Aorta (tissue), 5 donors: ENCODE results near the gene PPP1R12B. TPM values are rescaled to one million over a fixed set of nuclear protein-coding genes. Genes with fewer than 3 reads are reported as not detected.
"Not testable (repeated sequence)": the region's sequence is repeated elsewhere in the genome, so short reads cannot be mapped to it uniquely, and the experiment has no call there.

Experiments
- ATAC-seq: fragments of 200-7000 bp; cut with Tn5 transposase; one replicate; pipeline ENCODE4 v1.9.1; 2022; ENCODE audit warnings: moderate library complexity; ENCODE audit not compliant: low FRiP score
- DNase-seq, 2 donors: peaks; one replicate each; pipeline ENCODE4 v3.0.0-alpha.2; 2020
- H3K27ac ChIP-seq, 2 donors: one replicate each; pipeline ENCODE4 v1.5.1; 2013; ENCODE audit warnings: low read length in 2 of 2, mild to moderate bottlenecking in 2 of 2, moderate library complexity in 2 of 2, control low read depth in 1 of 2, inconsistent platforms in 1 of 2, low read depth in 1 of 2
- H3K27me3 ChIP-seq, 2 donors: one replicate each; pipeline ENCODE4 v1.6.1; 2013; ENCODE audit warnings: control low read depth in 1 of 2, low read length in 1 of 2, mild to moderate bottlenecking in 1 of 2, moderate library complexity in 1 of 2; ENCODE audit not compliant: insufficient read depth in 2 of 2, control insufficient read depth in 1 of 2
- H3K36me3 ChIP-seq, 2 donors: one replicate each; pipeline ENCODE4 v1.6.1; 2013; ENCODE audit warnings: control low read depth in 1 of 2, low read length in 1 of 2, mild to moderate bottlenecking in 1 of 2; ENCODE audit not compliant: insufficient read depth in 2 of 2, control insufficient read depth in 1 of 2
- H3K4me1 ChIP-seq, 2 donors: one replicate each; pipeline ENCODE4 v1.6.1; 2013; ENCODE audit warnings: low read length in 2 of 2, control low read depth in 1 of 2, mild to moderate bottlenecking in 1 of 2, moderate library complexity in 1 of 2; ENCODE audit not compliant: insufficient read depth in 2 of 2, control insufficient read depth in 1 of 2
- H3K4me3 ChIP-seq, 2 donors: one replicate each; pipeline ENCODE4 v1.5.1; 2013; ENCODE audit warnings: low read length in 2 of 2, control low read depth in 1 of 2, mild to moderate bottlenecking in 1 of 2
- H3K9me3 ChIP-seq: one replicate; pipeline ENCODE4 v1.6.1; 2013; ENCODE audit warnings: mild to moderate bottlenecking, low read length; ENCODE audit not compliant: control insufficient read depth
- WGBS, 2 donors: extraction: QIAGEN DNeasy Blood & Tissue Kit; methylation state at CpG; one replicate each; pipeline ENCODE4 v1.1.7; 2013; 5-methylcytosine and 5-hydroxymethylcytosine counted together
- intact Hi-C, 2 donors: fragments of 100-400 bp; cut with DNase I; formaldehyde crosslinking; loops; one replicate each; pipeline versions ENCODE4 v1.14.2 to v1.15.0; 2022
- polyA plus RNA-seq, 2 donors: library from polyadenylated mRNA; stranded (reverse); fragments of 200-250 nt; gene quantifications; one replicate each; pipeline ENCODE4 v1.2.3, GENCODE V29; 2013
- total RNA-seq, 2 donors: library from RNA; stranded (reverse); fragmentation: NEBNext Ultra II Directional; extraction: Animal tissue kit (Norgen Biotek cat#: 25700); gene quantifications; one replicate each; pipeline ENCODE4 v1.2.1, GENCODE V29; 2021
- donor health status: healthy with polysubstance abuse.
- donor health status: Bipolar disorder and iron deficiency.
- donor health status: DM: no; HTN: no; CAD: no.
- donor health status: DM: no; HTN: no; CAD: no.
- donor health status: DM: yes; HTN: yes; CAD: no.

PPP1R12B gene
- total and polyA plus RNA-seq, 4 donors, result 102 to 1,102 (median 396) TPM

DNA sequence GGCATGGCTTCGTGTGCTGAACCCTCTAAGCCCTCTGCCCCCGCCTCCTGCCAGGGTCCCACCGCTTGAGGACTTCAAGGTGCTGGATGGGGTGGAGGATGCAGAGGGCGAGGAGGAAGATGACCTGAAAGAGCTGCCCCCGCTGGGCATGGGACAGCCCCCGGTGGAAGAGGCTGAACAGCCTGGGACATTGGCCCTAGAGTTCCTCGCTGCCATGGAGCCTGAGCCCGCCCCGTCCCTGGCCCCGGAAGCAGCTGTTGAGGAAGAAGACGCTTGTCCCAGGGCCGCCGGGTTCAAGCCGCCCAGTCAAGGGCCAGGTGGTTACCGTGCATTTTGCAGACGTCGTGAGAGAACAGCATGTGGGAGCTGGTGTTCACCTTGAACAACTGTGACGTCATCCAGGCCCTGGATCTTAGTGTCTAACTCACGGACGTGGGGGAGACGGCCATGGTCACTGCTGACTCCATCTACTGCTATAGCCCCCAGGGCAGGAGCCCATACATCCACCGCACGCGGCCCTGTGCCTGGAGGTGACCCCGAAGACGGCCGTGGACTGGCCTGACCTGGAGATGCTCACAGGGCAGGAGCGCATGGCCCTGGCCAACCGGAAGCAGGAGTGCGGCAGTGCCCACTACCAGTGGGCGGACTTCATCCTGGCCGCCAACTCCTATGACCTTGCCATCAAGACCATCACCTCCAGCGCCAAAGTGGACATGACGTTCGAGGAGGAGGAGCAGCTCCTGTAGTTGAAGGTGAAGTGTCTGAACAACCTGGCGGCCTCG, 90.1 kb downstream of the PPP1R12B start:
- Histone ChIP-seq H3K36me3 (peaks cover 0 to 4% of the 10 kb centered on the region in 2 donors), H3K4me3 (no peak overlapping the region), H3K27me3 (no peaks in the 10 kb centered on the region), H3K4me1 (no peaks in the 10 kb centered on the region), H3K27ac (no peak overlapping the region), H3K9me3 (no peaks in the 10 kb centered on the region)
- no peak for DNase-seq
- WGBS, 2 donors, result 97% methylated on average over 37 of the region's 37 CpGs
- intact Hi-C loops, result no loop called here
- no peak for ATAC-seq

DNA sequence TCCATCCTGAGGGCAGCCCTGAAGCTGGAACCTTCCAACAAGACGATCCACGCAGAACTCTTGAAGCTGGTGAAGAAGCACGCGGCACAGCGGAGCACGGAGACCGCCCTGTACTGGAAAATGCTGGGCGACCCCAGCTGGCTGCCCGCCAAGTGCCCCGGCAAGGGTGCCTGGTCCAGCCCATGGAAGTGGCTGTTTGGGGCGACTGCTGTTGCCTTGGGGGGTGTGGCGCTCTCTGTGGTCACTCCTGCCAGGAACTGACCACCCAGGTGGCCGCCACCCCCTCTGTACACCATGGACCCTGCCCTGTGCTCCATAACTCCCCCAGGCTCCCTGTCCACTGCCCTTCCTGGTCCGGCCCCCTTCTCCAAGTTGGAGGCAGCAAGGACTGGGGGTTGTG, 90.8 kb downstream of the PPP1R12B start:
- DNase-seq (no peak), ATAC-seq (no peak)
- Histone ChIP-seq H3K4me1 (no peaks in the 10 kb centered on the region), H3K27me3 (no peaks in the 10 kb centered on the region), H3K36me3 (peaks cover 0 to 4% of the 10 kb centered on the region in 2 donors), H3K4me3 (no peak overlapping the region), H3K27ac (no peak overlapping the region), H3K9me3 (no peaks in the 10 kb centered on the region)
- intact Hi-C loops, result no loop called here
- 94 to 95% methylated on average over 14 of the region's 14 CpGs for WGBS, 2 donors

DNA sequence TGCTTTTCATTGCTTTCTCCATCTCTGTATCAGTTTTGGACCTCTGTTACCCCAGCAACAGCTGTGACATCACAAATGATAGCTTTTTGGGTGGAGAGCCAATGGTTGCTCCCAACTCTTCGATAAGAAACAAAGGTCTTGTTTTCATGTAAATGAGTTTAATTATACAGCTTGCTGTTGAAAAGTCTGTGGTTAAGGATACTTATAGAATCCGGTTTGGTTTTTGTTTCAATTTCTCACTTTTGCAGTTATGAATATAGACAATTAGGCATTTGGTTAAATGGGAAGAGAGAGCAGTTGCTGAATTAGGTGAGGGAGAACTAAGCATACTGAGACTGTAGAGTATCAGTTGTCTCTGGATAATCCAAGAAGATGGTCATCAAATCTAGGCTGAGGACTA, 99.6 kb downstream of the PPP1R12B start:
- H3K27me3 ChIP-seq, H3K27ac ChIP-seq, H3K9me3 ChIP-seq, DNase-seq, intact Hi-C loops, H3K4me1 ChIP-seq, H3K4me3 ChIP-seq, H3K36me3 ChIP-seq, ATAC-seq: not testable (repeated sequence)
- 87 to 96% methylated on average over 2 of the region's 2 CpGs for WGBS, 2 donors

DNA sequence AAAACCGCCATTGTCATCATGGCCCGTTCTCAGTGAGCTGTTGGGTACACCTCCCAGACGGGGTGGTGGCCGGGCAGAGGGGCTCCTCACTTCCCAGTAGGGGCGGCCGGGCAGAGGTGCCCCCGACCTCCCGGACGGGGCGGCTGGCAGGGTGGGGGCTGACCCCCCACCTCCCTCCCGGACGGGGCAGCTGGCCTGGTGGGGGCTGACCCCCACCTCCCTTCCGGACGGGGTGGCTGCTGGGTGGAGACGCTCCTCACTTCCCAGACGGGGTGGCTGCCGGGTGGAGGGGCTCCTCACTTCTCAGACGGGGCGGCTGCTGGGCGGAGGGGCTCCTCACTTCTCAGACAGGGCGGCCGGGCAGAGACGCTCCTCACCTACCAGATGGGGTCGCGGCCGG, 103.1 kb downstream of the PPP1R12B start:
- H3K4me3 ChIP-seq, H3K27ac ChIP-seq, H3K4me1 ChIP-seq, H3K27me3 ChIP-seq, H3K9me3 ChIP-seq, DNase-seq, H3K36me3 ChIP-seq, ATAC-seq, intact Hi-C loops: not testable (repeated sequence)
- 97 to 99% methylated on average over 19 to 24 of the region's 26 CpGs for WGBS, 2 donors

DNA sequence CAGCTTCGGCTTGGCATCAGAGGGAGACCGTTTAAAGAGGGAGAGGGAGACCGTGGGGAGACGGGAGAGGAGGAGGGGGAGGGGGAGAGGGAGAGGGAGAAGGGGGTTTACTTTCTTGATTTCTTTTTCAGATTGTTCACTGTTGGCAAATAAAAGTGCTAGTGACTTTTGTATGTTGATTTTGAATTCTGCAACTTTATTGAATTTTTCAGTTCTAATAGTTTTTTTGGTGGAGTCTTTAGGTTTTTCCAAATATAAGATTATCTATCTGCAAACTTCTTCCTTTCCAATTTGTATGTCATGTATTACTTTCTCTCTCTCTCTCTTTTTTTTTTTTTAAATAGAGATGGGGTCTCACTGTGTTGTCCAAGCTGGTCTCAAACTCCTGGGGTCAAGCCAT, 104.0 kb downstream of the PPP1R12B start:
- DNase-seq, result no peak
- Histone ChIP-seq H3K4me1 (no peaks in the 10 kb centered on the region), H3K4me3 (no peak overlapping the region), H3K27me3 (no peaks in the 10 kb centered on the region), H3K9me3 (no peaks in the 10 kb centered on the region), H3K27ac (no peak overlapping the region), H3K36me3 (no peaks in the 10 kb centered on the region)
- intact Hi-C loops, result no loop called here
- no peak for ATAC-seq
- WGBS, 2 donors, result 88 to 95% methylated on average over 4 of the region's 4 CpGs

DNA sequence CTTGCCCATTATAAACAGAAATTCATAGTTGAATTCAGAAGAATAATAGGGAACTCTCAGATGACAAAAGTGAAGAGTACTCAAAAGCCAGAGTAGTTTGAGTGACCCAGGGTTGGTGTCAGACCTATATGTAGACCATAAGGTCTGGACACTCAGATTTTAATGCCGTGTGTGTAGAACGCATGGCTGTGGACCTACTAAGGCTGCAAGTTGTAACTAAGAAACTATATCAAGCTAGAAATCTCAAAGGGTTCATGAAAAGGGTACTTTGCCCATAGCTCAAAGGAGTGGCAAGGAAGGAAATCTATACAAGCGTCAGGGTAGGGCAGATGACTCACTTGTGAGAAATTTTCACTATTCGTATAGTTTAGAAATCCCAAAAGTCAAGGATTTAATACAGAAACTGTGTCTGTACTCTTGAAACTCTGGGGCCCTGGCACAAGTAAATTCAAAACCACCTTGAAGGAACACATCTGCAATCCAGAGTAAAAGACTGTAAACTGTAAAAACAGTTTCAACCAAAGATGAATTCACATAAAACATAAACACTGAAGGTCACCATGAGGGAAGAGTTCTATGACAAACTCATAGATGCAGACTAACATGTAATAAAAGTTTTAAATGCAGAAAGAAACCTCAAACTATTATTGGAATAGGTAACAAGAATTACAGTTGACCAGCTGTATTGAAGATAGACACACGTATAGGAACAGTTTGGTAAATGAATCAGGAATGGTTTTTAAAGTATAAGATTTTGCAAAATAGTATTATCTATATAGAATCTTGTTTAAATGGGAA, 108.1 kb downstream of the PPP1R12B start:
- 82 to 88% methylated on average over 5 of the region's 5 CpGs for WGBS, 2 donors
- H3K27me3 ChIP-seq, H3K4me3 ChIP-seq, H3K4me1 ChIP-seq, H3K36me3 ChIP-seq, H3K27ac ChIP-seq, DNase-seq, intact Hi-C loops, H3K9me3 ChIP-seq, ATAC-seq: not testable (repeated sequence)

DNA sequence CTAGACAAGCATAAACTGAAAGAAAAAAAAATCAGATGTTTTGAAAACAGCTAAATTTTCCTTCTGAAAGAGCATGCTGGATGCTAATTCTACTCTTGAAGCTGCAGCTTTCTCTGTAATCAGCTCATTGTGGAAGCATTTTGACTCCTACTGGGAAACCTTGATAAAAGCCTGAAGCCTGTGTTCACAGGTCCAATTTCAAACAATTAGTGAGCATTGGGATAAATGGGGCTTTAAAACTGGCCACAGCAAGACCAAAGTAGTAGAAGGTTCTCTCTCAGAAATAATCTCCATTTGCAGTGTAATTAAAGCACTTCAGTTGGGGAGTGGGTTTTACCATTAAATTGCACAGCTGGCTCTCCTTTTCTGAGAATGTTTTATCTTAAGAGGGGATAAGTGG, 110.2 kb downstream of the PPP1R12B start:
- H3K36me3 ChIP-seq, H3K4me1 ChIP-seq, H3K27ac ChIP-seq, H3K4me3 ChIP-seq, intact Hi-C loops, ATAC-seq, H3K9me3 ChIP-seq, H3K27me3 ChIP-seq, DNase-seq: not testable (repeated sequence)

DNA sequence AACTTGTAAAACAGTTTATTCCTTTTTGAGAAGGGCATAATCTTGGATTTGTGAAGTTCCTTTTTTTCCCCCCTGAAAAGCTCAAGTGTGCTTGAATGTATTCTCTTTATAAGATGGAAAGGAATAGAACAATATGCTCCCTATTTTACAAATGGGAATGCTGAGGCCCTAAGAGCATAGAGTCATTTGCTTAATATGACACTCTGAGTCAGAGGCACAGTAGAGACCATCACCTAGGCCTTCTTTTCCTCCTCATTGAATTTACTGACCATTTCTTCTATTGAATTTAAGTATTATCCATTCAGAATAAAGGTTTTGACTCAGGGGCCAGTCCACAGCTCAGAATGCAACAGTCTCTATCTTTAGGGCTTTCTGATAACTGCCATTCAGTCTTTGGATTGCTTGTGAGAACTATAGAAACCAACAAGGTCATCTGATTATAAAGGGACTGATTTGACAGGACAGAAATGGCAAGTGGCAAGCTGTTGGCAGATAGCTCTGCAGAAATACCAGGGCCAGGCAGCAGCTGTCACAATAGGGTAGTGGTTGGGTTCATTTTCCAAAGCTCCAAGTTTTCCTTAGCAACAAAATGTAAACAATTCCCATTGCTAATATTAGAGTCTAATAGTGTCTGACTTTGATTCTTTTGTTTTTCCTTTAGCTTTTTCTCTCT, 111.1 kb downstream of the PPP1R12B start:
- not testable (repeated sequence) for H3K9me3 ChIP-seq, H3K27me3 ChIP-seq, H3K4me3 ChIP-seq, DNase-seq, H3K36me3 ChIP-seq, ATAC-seq, H3K4me1 ChIP-seq
- intact Hi-C loops, result loop anchor here (5.0 to 10.0 kb wide), 2 partner anchors 165 to 258 kb away; no protein-coding TSS in a partner anchor
- peak overlapping the region in 1 of 2 donors; percentile 19 for H3K27ac ChIP-seq
